ENCODE results near the gene DEDD.
A peak's percentile ranks its signal among the peaks of the same experiment; 100 is the strongest.

Gene DEDD

DNA sequence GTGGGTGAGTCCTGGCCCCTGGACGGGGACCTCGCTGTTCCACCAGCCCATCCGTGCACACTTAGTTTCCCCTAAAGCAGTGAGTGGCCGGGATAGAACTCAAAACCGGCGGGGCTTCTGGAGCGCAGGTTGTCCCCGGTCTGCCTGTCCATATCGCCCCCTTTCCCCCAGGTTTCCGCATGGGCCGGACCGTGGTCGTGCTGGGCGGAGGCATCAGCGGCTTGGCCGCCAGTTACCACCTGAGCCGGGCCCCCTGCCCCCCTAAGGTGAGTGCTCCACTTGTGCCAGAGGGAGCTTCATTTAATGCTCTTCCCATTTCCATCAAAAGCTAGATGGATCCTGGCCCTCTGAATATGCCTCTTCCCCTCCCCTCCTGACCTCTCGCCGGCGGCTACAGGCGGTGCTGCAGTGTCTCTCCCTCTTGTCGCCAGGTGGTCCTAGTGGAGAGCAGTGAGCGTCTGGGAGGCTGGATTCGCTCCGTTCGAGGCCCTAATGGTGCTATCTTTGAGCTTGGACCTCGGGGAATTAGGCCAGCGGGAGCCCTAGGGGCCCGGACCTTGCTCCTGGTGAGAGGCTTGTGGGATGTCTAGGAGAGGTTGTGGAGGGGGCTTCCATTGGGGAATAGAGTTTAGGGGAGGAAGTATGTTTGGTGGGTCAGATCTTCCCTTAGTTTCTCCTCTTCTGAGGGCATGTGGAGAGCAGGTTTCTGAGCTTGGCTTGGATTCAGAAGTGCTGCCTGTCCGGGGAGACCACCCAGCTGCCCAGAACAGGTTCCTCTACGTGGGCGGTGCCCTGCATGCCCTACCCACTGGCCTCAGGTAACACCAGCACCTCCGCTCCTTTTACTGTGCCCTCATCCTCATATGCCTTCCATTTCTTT is 34.4 kb upstream of the DEDD start:
- peaks cover 71% of the 10 kb centered on the region for H3K36me3 ChIP-seq
- H3K27me3 ChIP-seq (ENCODE audit: insufficient read depth, low read depth, severe bottlenecking): no peaks in the 10 kb centered on the region
- H3K9me3 ChIP-seq (ENCODE audit: severe bottlenecking): no peaks in the 10 kb centered on the region
- H3K4me3 ChIP-seq (ENCODE audit: low read depth, low read length): peak overlapping the region; percentile 68
- DNase-seq: peak; percentile 68
- TF ChIP-seq CTCF (IDR thresholded peaks at IDR 0.05; ENCODE audit: low read depth, low read length): no peak
- H3K27ac ChIP-seq: peak overlapping the region; percentile 57

- peak within 1 kb of the TSS; percentile 68 for H3K4me3 ChIP-seq (ENCODE audit: low read depth, low read length)
- DNase-seq: peak; percentile 100
- H3K27ac ChIP-seq: peak within 1 kb of the TSS; percentile 61
- TF ChIP-seq CTCF (IDR thresholded peaks at IDR 0.05; ENCODE audit: low read depth, low read length): peak; percentile 74
- no peaks in the 10 kb centered on the region for H3K27me3 ChIP-seq (ENCODE audit: insufficient read depth, low read depth, severe bottlenecking)
- H3K36me3 ChIP-seq: peaks cover 68% of the 10 kb centered on the region
- H3K9me3 ChIP-seq (ENCODE audit: severe bottlenecking): no peaks in the 10 kb centered on the region
These were observed 33.5 kb upstream of the DEDD start, which contains the start of gene PPOX for GRCh38 chr1:161165742-161166668. Gene PPOX (plus strand): TSS chr1:161166426. CDS start chr1:161166848, 422 bp downstream.

GRCh38 chr1:161164901-161165610 is 32.6 kb upstream of the DEDD start:
- Histone ChIP-seq H3K27me3 (ENCODE audit: insufficient read depth, low read depth, severe bottlenecking) (no peaks in the 10 kb centered on the region), H3K4me3 (ENCODE audit: low read depth, low read length) (peak overlapping the region; percentile 68), H3K27ac (peak overlapping the region; percentile 61), H3K9me3 (ENCODE audit: severe bottlenecking) (no peaks in the 10 kb centered on the region), H3K36me3 (peaks cover 63% of the 10 kb centered on the region)
- no peak for DNase-seq
- no peak for TF ChIP-seq CTCF (IDR thresholded peaks at IDR 0.05; ENCODE audit: low read depth, low read length)

DNA sequence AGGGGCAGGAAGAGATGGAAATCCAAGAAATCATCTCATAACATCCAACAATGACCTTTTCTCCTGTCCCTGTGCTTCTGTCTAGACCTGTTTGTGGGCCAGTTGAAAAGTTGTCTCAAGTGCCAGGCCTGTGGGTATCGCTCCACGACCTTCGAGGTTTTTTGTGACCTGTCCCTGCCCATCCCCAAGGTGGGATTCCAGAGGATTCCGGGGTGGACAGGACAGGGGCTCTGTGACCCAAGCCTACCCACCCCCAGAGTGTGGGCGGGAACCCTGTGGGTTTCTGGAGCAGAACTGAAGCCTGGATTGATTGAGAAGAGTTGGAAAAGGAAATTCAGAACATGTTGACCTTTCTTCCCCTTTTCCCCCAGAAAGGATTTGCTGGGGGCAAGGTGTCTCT is 31.3 kb upstream of the DEDD start:
- Histone ChIP-seq H3K36me3 (peaks cover 53% of the 10 kb centered on the region), H3K27me3 (ENCODE audit: insufficient read depth, low read depth, severe bottlenecking) (no peaks in the 10 kb centered on the region), H3K9me3 (ENCODE audit: severe bottlenecking) (no peaks in the 10 kb centered on the region), H3K27ac (no peak overlapping the region), H3K4me3 (ENCODE audit: low read depth, low read length) (no peak overlapping the region)
- DNase-seq: no peak
- no peak for TF ChIP-seq CTCF (IDR thresholded peaks at IDR 0.05; ENCODE audit: low read depth, low read length)

- Histone ChIP-seq H3K4me3 (ENCODE audit: low read depth, low read length) (no peak overlapping the region), H3K27me3 (ENCODE audit: insufficient read depth, low read depth, severe bottlenecking) (no peaks in the 10 kb centered on the region), H3K36me3 (peaks cover 58% of the 10 kb centered on the region), H3K9me3 (ENCODE audit: severe bottlenecking) (no peaks in the 10 kb centered on the region), H3K27ac (no peak overlapping the region)
- DNase-seq: no peak
- no peak for TF ChIP-seq CTCF (IDR thresholded peaks at IDR 0.05; ENCODE audit: low read depth, low read length)
These were observed 30.3 kb upstream of the DEDD start for GRCh38 chr1:161162806-161163205.
